Measurements from ENCODE around the gene IQGAP2.
"Not testable (repeated sequence)": the region's sequence is repeated elsewhere in the genome, so short reads cannot be mapped to it uniquely, and the experiment has no call there.

The IQGAP2 gene

GRCh38 chr5:76677849-76678472 lies 274.9 kb downstream of the IQGAP2 start:
- in situ Hi-C loops (cut with HindIII; ENCODE audit: low pct_ligation_motif_present, low sequenced_read_pairs), result no loop called here
- no peaks in the 10 kb centered on the region for H3K27me3 ChIP-seq (replicated peaks)
- H3K36me3 ChIP-seq (replicated peaks), result no peaks in the 10 kb centered on the region
- no peak for DNase-seq
- no peak overlapping the region for H3K27ac ChIP-seq
- no peak for TF ChIP-seq CTCF (IDR thresholded peaks at IDR 0.05; ENCODE audit: low read depth, low read length, missing control alignments)
- H3K4me3 ChIP-seq (ENCODE audit: low read depth, low read length), result no peak overlapping the region

- no peak overlapping the region for H3K4me3 ChIP-seq (ENCODE audit: low read depth, low read length)
- TF ChIP-seq CTCF (IDR thresholded peaks at IDR 0.05; ENCODE audit: low read depth, low read length, missing control alignments), result no peak
- H3K27me3 ChIP-seq (replicated peaks), result no peaks in the 10 kb centered on the region
- in situ Hi-C loops (cut with HindIII; ENCODE audit: low pct_ligation_motif_present, low sequenced_read_pairs), result no loop called here
- H3K27ac ChIP-seq, result no peak overlapping the region
- no peak for DNase-seq
- H3K36me3 ChIP-seq (replicated peaks), result no peaks in the 10 kb centered on the region
These were observed 276.1 kb downstream of the IQGAP2 start for GRCh38 chr5:76679231-76679630.

DNA sequence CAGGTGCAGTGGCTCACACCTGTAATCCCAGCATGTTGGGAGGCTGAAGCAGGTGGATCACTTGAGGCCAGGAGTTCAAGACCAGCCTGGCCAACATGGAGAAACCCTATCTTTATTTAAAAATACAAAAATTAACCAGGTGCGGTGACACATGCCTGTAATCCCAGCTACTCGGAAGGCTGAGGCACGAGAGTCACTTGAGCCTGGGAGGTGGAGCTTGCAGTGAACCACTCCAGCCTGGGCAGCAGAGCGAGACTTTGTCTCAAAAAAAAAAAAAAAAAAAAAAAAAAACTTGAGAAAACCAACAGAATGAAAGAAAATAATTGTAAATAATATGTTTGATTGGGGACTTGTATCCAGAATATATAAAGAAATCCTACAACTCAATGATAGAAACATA lies 277.7 kb downstream of the IQGAP2 start:
- H3K36me3 ChIP-seq (replicated peaks); H3K4me3 ChIP-seq (ENCODE audit: low read depth, low read length); DNase-seq; in situ Hi-C loops (cut with HindIII; ENCODE audit: low pct_ligation_motif_present, low sequenced_read_pairs); H3K27me3 ChIP-seq (replicated peaks); H3K27ac ChIP-seq: not testable (repeated sequence)

GRCh38 chr5:76681287-76681686 lies 278.2 kb downstream of the IQGAP2 start:
- Histone ChIP-seq H3K4me3 (ENCODE audit: low read depth, low read length) (no peak overlapping the region), H3K27me3 (replicated peaks) (no peaks in the 10 kb centered on the region), H3K36me3 (replicated peaks) (no peaks in the 10 kb centered on the region), H3K27ac (no peak overlapping the region)
- DNase-seq, result no peak
- in situ Hi-C loops (cut with HindIII; ENCODE audit: low pct_ligation_motif_present, low sequenced_read_pairs), result no loop called here
- no peak for TF ChIP-seq CTCF (IDR thresholded peaks at IDR 0.05; ENCODE audit: low read depth, low read length, missing control alignments)

GRCh38 chr5:76682387-76682786 lies 279.3 kb downstream of the IQGAP2 start:
- Histone ChIP-seq H3K4me3 (ENCODE audit: low read depth, low read length) (no peak overlapping the region), H3K36me3 (replicated peaks) (no peaks in the 10 kb centered on the region), H3K27ac (no peak overlapping the region), H3K27me3 (replicated peaks) (no peaks in the 10 kb centered on the region)
- in situ Hi-C loops (cut with HindIII; ENCODE audit: low pct_ligation_motif_present, low sequenced_read_pairs), result no loop called here
- DNase-seq, result no peak
- no peak for TF ChIP-seq CTCF (IDR thresholded peaks at IDR 0.05; ENCODE audit: low read depth, low read length, missing control alignments)

DNA sequence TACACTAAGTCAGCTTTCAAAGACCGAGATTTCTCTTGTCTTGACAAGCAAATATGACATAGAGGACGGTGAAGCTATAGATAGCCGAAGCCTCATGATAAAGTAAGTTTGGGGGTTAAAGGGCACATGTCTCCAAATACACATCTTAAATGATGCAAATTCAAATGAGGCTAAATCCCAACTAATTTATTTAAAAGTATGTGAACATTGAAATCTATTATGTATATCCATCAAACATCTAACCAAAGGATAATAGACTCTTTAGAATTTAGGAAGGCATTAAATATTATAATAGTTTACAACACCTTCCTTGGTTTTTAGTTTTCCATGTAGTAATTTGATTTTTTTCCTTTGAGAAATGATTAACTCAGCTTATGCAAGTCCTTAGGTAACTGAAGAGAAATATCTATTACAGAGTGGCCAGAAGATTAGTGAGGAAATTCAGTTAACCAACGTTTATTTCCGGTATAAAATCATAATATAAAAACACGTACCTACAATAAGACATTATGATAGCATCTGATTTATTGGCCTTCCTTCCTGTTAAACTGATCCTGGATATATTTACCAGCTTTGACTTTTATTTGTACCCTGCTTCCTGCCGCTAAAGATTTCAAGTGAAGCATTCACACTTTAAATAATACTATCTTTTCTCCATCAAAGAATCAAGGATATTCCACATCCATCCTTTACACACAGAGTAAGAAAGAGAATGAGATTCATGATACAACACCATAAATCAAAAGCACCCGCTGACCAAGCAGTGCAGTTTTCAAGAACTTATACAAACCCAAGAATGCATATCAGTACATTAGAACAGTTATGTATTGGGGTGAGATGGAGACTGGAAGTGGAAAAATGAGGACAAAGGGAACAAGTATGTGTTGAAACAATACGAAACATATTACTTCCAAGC lies 281.0 kb downstream of the IQGAP2 start:
- Histone ChIP-seq H3K27me3 (replicated peaks) (no peaks in the 10 kb centered on the region), H3K36me3 (replicated peaks) (no peaks in the 10 kb centered on the region), H3K27ac (no peak overlapping the region), H3K4me3 (ENCODE audit: low read depth, low read length) (no peak overlapping the region)
- no peak for DNase-seq
- no peak for TF ChIP-seq CTCF (IDR thresholded peaks at IDR 0.05; ENCODE audit: low read depth, low read length, missing control alignments)
- in situ Hi-C loops (cut with HindIII; ENCODE audit: low pct_ligation_motif_present, low sequenced_read_pairs), result no loop called here

Data from brain microvascular endothelial cell (primary cell).